HepG2 (cell line): Measurements from ENCODE around the gene CD320. TPM values are rescaled to one million over a fixed set of nuclear protein-coding genes. Genes with fewer than 3 reads are reported as not detected.
A peak's percentile ranks its signal among the peaks of the same experiment; 100 is the strongest.

ENCODE experiments used
- EP300 ChIP-seq, 3 experiments: sonication (generic) in 1 of 3; formaldehyde crosslinking in 1 of 3; IDR thresholded peaks; 2 replicates each; pipeline versions ENCODE4 v1.5.1 to v1.6.1; 2011 to 2020; ENCODE audit warnings: low read depth in 2 of 3, low read length in 2 of 3, borderline replicate concordance in 1 of 3, improper control_type of control experiment in 1 of 3, mild to moderate bottlenecking in 1 of 3, missing genetic modification reagents in 1 of 3, moderate library complexity in 1 of 3
- FOXA1 ChIP-seq, 2 experiments: fragments of 450-650 bp in 1 of 2; sonication (generic) in 1 of 2; formaldehyde crosslinking in 1 of 2; IDR thresholded peaks; 2 replicates each; pipeline versions ENCODE4 v1.4.0 to v1.6.1; 2016 to 2020; ENCODE audit warnings: missing genetic modification reagents in 1 of 2
- HCFC1 ChIP-seq: fragments of 150-350 bp; IDR thresholded peaks from 2 replicates; pipeline ENCODE4 v1.6.1; 2014; ENCODE audit warnings: low read depth, low read length
- KDM5B ChIP-seq: sonication (generic); formaldehyde crosslinking; IDR thresholded peaks from 2 replicates; pipeline ENCODE4 v1.4.0; 2020; ENCODE audit warnings: missing genetic modification reagents, mild to moderate bottlenecking, borderline replicate concordance
- MED8 ChIP-seq: sonication (generic); formaldehyde crosslinking; IDR thresholded peaks from 2 replicates; pipeline ENCODE4 v1.8.1; 2023; ENCODE audit warnings: mild to moderate bottlenecking, missing genetic modification reagents; ENCODE audit not compliant: insufficient replicate concordance
- NFIC ChIP-seq: IDR thresholded peaks from 2 replicates; pipeline ENCODE4 v1.6.1; 2012; ENCODE audit warnings: mild to moderate bottlenecking, low read length, inconsistent platforms
- PAWR ChIP-seq: sonication (generic); formaldehyde crosslinking; IDR thresholded peaks from 2 replicates; pipeline ENCODE4 v1.4.0; 2020; ENCODE audit warnings: missing genetic modification reagents, mild to moderate bottlenecking, borderline replicate concordance
- RBFOX2 ChIP-seq: fragments of 200-400 bp; formaldehyde crosslinking; IDR thresholded peaks from 2 replicates; pipeline ENCODE4 v1.6.1; 2017; ENCODE audit warnings: low read depth, mild to moderate bottlenecking, low read length
- RBM22 ChIP-seq: fragments of 200-400 bp; formaldehyde crosslinking; optimal IDR thresholded peaks from 2 replicates; pipeline ENCODE3; 2017; ENCODE audit warnings: mild to moderate bottlenecking, low read length, moderate library complexity
- TBX2 ChIP-seq: sonication (generic); formaldehyde crosslinking; IDR thresholded peaks from 2 replicates; pipeline ENCODE4 v1.5.0; 2020; ENCODE audit warnings: missing genetic modification reagents, mild to moderate bottlenecking, borderline replicate concordance
- ZMYM2 ChIP-seq: sonication (generic); formaldehyde crosslinking; IDR thresholded peaks from 2 replicates; pipeline ENCODE4 v1.8.0; 2022; ENCODE audit warnings: mild to moderate bottlenecking, missing genetic modification reagents
- ZNF10 ChIP-seq: sonication (generic); formaldehyde crosslinking; IDR thresholded peaks from 2 replicates; pipeline ENCODE4 v1.4.0; 2020; ENCODE audit warnings: mild to moderate bottlenecking, low read depth, missing genetic modification reagents, borderline replicate concordance
- ZNF510 ChIP-seq: sonication (generic); formaldehyde crosslinking; IDR thresholded peaks from 2 replicates; pipeline ENCODE4 v1.4.0; 2020; ENCODE audit warnings: low read depth, mild to moderate bottlenecking, missing genetic modification reagents
- ZNF563 ChIP-seq: sonication (generic); formaldehyde crosslinking; IDR thresholded peaks from 2 replicates; pipeline ENCODE4 v1.8.0; 2022; ENCODE audit warnings: mild to moderate bottlenecking, moderate library complexity, missing genetic modification reagents
- ZNF589 ChIP-seq: sonication (generic); formaldehyde crosslinking; conservative IDR thresholded peaks from 2 replicates; pipeline ENCODE4 v1.8.0; 2022; ENCODE audit warnings: mild to moderate bottlenecking, moderate library complexity, missing genetic modification reagents
- ZNF605 ChIP-seq: sonication (generic); formaldehyde crosslinking; IDR thresholded peaks from 2 replicates; pipeline ENCODE4 v1.8.0; 2022; ENCODE audit warnings: mild to moderate bottlenecking, missing genetic modification reagents
- ZNF749 ChIP-seq: sonication (generic); formaldehyde crosslinking; IDR thresholded peaks from 2 replicates; pipeline ENCODE4 v1.8.0; 2022; ENCODE audit warnings: mild to moderate bottlenecking, missing genetic modification reagents, moderate library complexity, borderline replicate concordance
- ZNF790 ChIP-seq: sonication (generic); formaldehyde crosslinking; IDR thresholded peaks from 2 replicates; pipeline ENCODE4 v1.8.0; 2022; ENCODE audit warnings: missing genetic modification reagents, mild to moderate bottlenecking, borderline replicate concordance
- polyA plus RNA-seq, 8 experiments: library from polyadenylated mRNA; depleted of rRNA in 3 of 8; stranded (reverse) in 7 of 8; unstranded in 1 of 8; fragments of >200 nt; fragmentation: Illumina TruSeq in 4 of 8; extraction: Trizol in 4 of 8; gene quantifications; 2 replicates each; pipeline versions ENCODE4 v1.2.1 to v1.2.3, GENCODE V29; 2011 to 2016; ENCODE audit warnings: low read depth in 4 of 8, missing spikeins in 1 of 8, mixed read lengths in 1 of 8; ENCODE audit not compliant: insufficient read depth in 1 of 8
- total RNA-seq, 5 experiments: library from RNA; depleted of rRNA; stranded (reverse); fragments of >200 nt; fragmentation: Illumina TruSeq; extraction: Trizol; gene quantifications; 2 replicates each; pipeline ENCODE4 v1.2.3, GENCODE V29; 2016; ENCODE audit warnings: low read depth in 1 of 5
- TF ChIP-seq, protein P1 (sequence below): conservative IDR thresholded peaks from 2 replicates; pipeline ENCODE4 v1.6.1; 2018; ENCODE audit warnings: missing genetic modification reagents
- TF ChIP-seq, protein P2 (sequence below): sonication (generic); formaldehyde crosslinking; IDR thresholded peaks from 2 replicates; pipeline ENCODE4 v1.4.0; 2020; ENCODE audit warnings: mild to moderate bottlenecking, missing genetic modification reagents
- TF ChIP-seq, protein P3 (sequence below): sonication (generic); formaldehyde crosslinking; IDR thresholded peaks from 2 replicates; pipeline ENCODE4 v1.5.1; 2020; ENCODE audit warnings: missing genetic modification reagents, mild to moderate bottlenecking, borderline replicate concordance
- TF ChIP-seq, protein P4 (sequence below): sonication (generic); formaldehyde crosslinking; IDR thresholded peaks from 2 replicates; pipeline ENCODE4 v1.4.0; 2020; ENCODE audit warnings: mild to moderate bottlenecking, low read depth, missing genetic modification reagents

Gene CD320
- total and polyA plus RNA-seq, 2 of the 13 experiments (the other 11 are each of a cell fraction or from before 2014, with no cell fraction given) = 83.1 to 99.9 TPM

DNA sequence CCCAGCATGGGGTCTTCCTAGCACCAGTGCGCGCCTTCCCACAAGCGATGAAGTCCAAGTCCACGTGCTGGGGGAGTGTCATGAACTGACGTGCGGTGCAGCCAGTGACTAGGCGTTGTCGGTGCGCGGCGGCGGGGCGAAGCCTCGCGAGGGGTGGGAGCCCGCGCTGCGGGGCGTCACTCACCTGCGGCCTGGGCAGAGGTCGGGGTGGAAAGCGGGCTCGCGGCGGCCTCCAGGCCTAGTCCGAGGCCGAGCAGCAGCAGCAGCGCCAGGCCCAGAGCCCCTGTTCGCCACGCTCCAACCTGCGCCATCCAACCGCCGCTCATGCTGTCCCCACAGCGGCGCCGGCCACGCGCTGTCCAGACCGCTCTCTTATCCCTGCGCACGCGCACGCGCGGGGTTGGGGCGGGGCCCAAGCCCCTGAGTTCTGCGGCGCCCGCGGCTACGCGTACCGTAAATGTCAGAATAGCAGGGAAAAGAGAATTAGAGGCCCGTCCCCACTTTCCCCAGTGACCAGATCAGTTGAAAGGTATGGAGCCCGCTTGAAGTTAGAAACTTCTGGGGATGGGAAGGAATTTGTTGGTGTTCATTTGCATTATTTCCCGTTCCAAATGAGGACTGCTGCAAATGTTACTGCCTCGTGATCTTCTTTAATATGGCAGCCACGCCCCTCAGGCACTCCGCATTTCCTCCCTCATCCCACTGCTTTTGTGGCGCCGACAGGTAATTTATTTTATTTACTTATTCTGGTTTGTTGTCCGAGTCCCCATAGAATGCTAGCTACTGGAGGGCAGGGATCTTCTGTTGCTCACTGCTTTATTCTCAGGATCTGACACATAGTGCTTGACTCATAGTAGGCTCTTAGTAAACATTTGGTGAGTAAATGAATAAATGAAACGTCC is at the start of gene CD320 (continued):
- TF ChIP-seq, protein P1, sequence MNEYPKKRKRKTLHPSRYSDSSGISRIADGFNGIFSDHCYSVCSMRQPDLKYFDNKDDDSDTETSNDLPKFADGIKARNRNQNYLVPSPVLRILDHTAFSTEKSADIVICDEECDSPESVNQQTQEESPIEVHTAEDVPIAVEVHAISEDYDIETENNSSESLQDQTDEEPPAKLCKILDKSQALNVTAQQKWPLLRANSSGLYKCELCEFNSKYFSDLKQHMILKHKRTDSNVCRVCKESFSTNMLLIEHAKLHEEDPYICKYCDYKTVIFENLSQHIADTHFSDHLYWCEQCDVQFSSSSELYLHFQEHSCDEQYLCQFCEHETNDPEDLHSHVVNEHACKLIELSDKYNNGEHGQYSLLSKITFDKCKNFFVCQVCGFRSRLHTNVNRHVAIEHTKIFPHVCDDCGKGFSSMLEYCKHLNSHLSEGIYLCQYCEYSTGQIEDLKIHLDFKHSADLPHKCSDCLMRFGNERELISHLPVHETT (CRISPR knock-in tag) = 0 out of 2 replicates have a peak, but pooled peaks have one; percentile 16
- peak; percentile 95 for TF ChIP-seq TBX2
- peak; percentile 58 for TF ChIP-seq MED8 (CRISPR knock-in tag)
- TF ChIP-seq, protein P2, sequence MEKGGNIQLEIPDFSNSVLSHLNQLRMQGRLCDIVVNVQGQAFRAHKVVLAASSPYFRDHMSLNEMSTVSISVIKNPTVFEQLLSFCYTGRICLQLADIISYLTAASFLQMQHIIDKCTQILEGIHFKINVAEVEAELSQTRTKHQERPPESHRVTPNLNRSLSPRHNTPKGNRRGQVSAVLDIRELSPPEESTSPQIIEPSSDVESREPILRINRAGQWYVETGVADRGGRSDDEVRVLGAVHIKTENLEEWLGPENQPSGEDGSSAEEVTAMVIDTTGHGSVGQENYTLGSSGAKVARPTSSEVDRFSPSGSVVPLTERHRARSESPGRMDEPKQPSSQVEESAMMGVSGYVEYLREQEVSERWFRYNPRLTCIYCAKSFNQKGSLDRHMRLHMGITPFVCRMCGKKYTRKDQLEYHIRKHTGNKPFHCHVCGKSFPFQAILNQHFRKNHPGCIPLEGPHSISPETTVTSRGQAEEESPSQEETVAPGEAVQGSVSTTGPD = no peak
- TF ChIP-seq, protein P3, sequence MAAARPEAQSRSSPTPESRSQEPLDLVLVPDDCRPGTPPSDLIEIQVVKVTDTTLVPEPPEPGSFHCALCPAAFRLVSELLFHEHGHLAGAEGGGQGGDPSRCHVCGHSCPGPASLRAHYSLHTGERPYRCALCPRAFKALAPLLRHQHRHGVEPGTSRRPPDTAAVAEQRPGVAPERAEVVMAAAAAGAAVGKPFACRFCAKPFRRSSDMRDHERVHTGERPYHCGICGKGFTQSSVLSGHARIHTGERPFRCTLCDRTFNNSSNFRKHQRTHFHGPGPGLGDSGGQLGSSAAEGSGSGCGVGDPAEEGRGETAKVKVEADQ (CRISPR knock-in tag) = peak; percentile 78
- peak; percentile 76; the same call in 1 of the 2 replicates for TF ChIP-seq ZNF510 (CRISPR knock-in tag)
- TF ChIP-seq, protein P4, sequence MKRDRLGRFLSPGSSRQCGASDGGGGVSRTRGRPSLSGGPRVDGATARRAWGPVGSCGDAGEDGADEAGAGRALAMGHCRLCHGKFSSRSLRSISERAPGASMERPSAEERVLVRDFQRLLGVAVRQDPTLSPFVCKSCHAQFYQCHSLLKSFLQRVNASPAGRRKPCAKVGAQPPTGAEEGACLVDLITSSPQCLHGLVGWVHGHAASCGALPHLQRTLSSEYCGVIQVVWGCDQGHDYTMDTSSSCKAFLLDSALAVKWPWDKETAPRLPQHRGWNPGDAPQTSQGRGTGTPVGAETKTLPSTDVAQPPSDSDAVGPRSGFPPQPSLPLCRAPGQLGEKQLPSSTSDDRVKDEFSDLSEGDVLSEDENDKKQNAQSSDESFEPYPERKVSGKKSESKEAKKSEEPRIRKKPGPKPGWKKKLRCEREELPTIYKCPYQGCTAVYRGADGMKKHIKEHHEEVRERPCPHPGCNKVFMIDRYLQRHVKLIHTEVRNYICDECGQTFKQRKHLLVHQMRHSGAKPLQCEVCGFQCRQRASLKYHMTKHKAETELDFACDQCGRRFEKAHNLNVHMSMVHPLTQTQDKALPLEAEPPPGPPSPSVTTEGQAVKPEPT (CRISPR knock-in tag) = peak; percentile 86; the same call in 1 of the 2 replicates
- peak; percentile 55; the same call in 1 of the 2 replicates for TF ChIP-seq ZNF589 (CRISPR knock-in tag)
- TF ChIP-seq EP300 (IDR thresholded peaks at IDR 0.05; ENCODE audit: low read depth in 2 of 2, low read length in 2 of 2) = no peak
- no peak; the same call in 1 of the 2 replicates for TF ChIP-seq EP300 (CRISPR knock-in tag; IDR thresholded peaks at IDR 0.05; ENCODE audit: borderline replicate concordance)
- 0 out of 2 replicates have a peak, but pooled peaks have one; percentile 60 for TF ChIP-seq ZMYM2 (CRISPR knock-in tag)
- TF ChIP-seq ZNF749 = peak; percentile 94
- TF ChIP-seq HCFC1 = 0 out of 2 replicates have a peak, but pooled peaks have one; percentile 8
- TF ChIP-seq RBM22 = peak; percentile 78
- TF ChIP-seq ZNF605 (CRISPR knock-in tag) = peak; percentile 93
- no peak for TF ChIP-seq ZNF10 (CRISPR knock-in tag)
- peak; percentile 98 for TF ChIP-seq RBFOX2
- no peak for TF ChIP-seq NFIC
- TF ChIP-seq ZNF563 (CRISPR knock-in tag) = peak; percentile 87; the same call in 1 of the 2 replicates
- TF ChIP-seq FOXA1 (IDR thresholded peaks at IDR 0.05) = no peak
- TF ChIP-seq FOXA1 (CRISPR knock-in tag; IDR thresholded peaks at IDR 0.05) = peak; percentile 7
- TF ChIP-seq PAWR = no peak; the same call in none of the 2 replicates
- peak; percentile 99 for TF ChIP-seq KDM5B
- peak; percentile 28; the same call in 1 of the 2 replicates for TF ChIP-seq ZNF790 (CRISPR knock-in tag)
